ENCODE results near the gene SDK1. TPM values are rescaled to one million over a fixed set of nuclear protein-coding genes. Genes with fewer than 3 reads are reported as not detected.

SDK1 gene
- total RNA-seq, 1 experiment from 2014 or later: 20.0 TPM

GRCh38 chr7:4137552-4137951 lies 836.5 kb downstream of the SDK1 start:
- Mint-ChIP-seq H3K27ac (ENCODE audit: unreplicated experiment) (no peak overlapping the region), H3K36me3 (ENCODE audit: insufficient read depth, unreplicated experiment) (no peaks in the 10 kb centered on the region), H3K4me3 (ENCODE audit: low read depth, unreplicated experiment) (no peak overlapping the region), H3K27me3 (ENCODE audit: unreplicated experiment) (no peaks in the 10 kb centered on the region), H3K9me3 (ENCODE audit: low read depth, unreplicated experiment) (no peaks in the 10 kb centered on the region), H3K4me1 (ENCODE audit: low read depth, unreplicated experiment) (no peaks in the 10 kb centered on the region)
- no peak for TF ChIP-seq CTCF (IDR thresholded peaks at IDR 0.05; ENCODE audit: unreplicated experiment)
- intact Hi-C loops (cut with micrococcal nuclease; ENCODE audit: unreplicated experiment): no loop called here
- CTCF ChIA-PET: no interaction called here
- BruUV-seq (replicated peaks): no TSS peak
- no peak for DNase-seq

- Mint-ChIP-seq H3K36me3 (ENCODE audit: insufficient read depth, unreplicated experiment) (no peaks in the 10 kb centered on the region), H3K27ac (ENCODE audit: unreplicated experiment) (no peak overlapping the region), H3K4me1 (ENCODE audit: low read depth, unreplicated experiment) (no peaks in the 10 kb centered on the region), H3K4me3 (ENCODE audit: low read depth, unreplicated experiment) (no peak overlapping the region), H3K27me3 (ENCODE audit: unreplicated experiment) (no peaks in the 10 kb centered on the region), H3K9me3 (ENCODE audit: low read depth, unreplicated experiment) (no peaks in the 10 kb centered on the region)
- intact Hi-C loops (cut with micrococcal nuclease; ENCODE audit: unreplicated experiment): no loop called here
- no peak for DNase-seq
- no peak for TF ChIP-seq CTCF (IDR thresholded peaks at IDR 0.05; ENCODE audit: unreplicated experiment)
- BruUV-seq (replicated peaks): no TSS peak
- CTCF ChIA-PET: no interaction called here
Observed at GRCh38 chr7:4138866-4139265, 837.8 kb downstream of the SDK1 start.

DNA sequence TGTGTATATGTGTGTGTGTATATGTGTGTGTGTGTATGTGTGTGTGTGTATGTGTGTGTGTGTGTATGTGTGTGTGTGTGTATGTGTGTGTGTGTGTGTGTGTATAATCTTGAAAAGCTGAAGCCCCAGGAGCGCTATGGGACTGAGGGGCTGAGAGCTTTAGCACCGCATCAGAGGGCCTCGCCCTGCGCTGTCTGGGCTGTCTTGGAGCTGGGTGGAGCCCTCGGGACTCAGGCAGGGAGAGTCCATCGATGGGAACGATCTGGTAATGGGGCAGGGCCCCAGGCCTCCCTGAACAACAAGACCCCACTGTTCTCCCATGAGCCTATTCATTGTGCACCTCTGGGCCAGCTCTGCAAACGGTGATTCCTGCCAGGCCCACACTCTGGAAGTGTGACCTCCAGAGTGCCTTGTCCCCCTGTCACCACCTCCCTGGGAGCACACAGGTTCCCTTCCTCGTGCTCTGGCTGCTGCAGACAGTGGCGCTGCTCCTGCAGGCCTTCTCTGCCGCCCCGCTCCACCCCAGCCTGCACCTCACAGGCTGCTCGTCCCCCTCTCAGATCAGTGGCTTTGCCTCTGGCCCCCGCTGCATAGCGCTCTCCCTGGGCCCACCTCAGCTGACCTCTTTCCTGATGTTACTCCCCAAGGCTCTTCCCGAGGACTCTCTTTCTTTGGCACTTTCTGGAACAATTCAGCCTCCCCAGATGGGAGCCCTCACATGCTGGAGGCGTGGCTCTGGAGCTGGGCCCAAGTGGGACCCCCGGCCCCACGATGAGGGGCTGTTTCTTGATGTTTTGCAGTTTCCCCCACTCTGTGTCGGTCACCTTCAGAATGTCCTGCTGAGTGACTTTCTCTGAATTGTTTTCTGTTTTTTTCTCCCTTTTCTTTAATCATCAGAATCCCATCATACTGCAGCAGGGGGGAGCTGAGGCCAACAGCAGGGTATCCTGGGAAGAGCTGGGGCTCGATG lies 838.9 kb downstream of the SDK1 start:
- no peak overlapping the region for H3K27ac Mint-ChIP-seq (ENCODE audit: unreplicated experiment)
- CTCF ChIA-PET: no interaction called here
- H3K27me3 Mint-ChIP-seq (ENCODE audit: unreplicated experiment): no peaks in the 10 kb centered on the region
- no peak overlapping the region for H3K4me3 Mint-ChIP-seq (ENCODE audit: low read depth, unreplicated experiment)
- no peaks in the 10 kb centered on the region for H3K4me1 Mint-ChIP-seq (ENCODE audit: low read depth, unreplicated experiment)
- BruUV-seq (replicated peaks): no TSS peak
- intact Hi-C loops (cut with micrococcal nuclease; ENCODE audit: unreplicated experiment): no loop called here
- H3K9me3 Mint-ChIP-seq (ENCODE audit: low read depth, unreplicated experiment): no peaks in the 10 kb centered on the region
- no peak for DNase-seq
- no peak for TF ChIP-seq CTCF (IDR thresholded peaks at IDR 0.05; ENCODE audit: unreplicated experiment)
- peaks cover 4% of the 10 kb centered on the region for H3K36me3 Mint-ChIP-seq (ENCODE audit: insufficient read depth, unreplicated experiment)

GRCh38 chr7:4140933-4141332 lies 839.9 kb downstream of the SDK1 start:
- Mint-ChIP-seq H3K36me3 (ENCODE audit: insufficient read depth, unreplicated experiment) (peaks cover 4% of the 10 kb centered on the region), H3K9me3 (ENCODE audit: low read depth, unreplicated experiment) (no peaks in the 10 kb centered on the region), H3K27ac (ENCODE audit: unreplicated experiment) (no peak overlapping the region), H3K27me3 (ENCODE audit: unreplicated experiment) (no peaks in the 10 kb centered on the region), H3K4me1 (ENCODE audit: low read depth, unreplicated experiment) (no peaks in the 10 kb centered on the region), H3K4me3 (ENCODE audit: low read depth, unreplicated experiment) (no peak overlapping the region)
- no TSS peak for BruUV-seq (replicated peaks)
- CTCF ChIA-PET: no interaction called here
- DNase-seq: no peak
- intact Hi-C loops (cut with micrococcal nuclease; ENCODE audit: unreplicated experiment): no loop called here
- TF ChIP-seq CTCF (IDR thresholded peaks at IDR 0.05; ENCODE audit: unreplicated experiment): no peak
